ENCODE results near the gene COL7A1.

DNA sequence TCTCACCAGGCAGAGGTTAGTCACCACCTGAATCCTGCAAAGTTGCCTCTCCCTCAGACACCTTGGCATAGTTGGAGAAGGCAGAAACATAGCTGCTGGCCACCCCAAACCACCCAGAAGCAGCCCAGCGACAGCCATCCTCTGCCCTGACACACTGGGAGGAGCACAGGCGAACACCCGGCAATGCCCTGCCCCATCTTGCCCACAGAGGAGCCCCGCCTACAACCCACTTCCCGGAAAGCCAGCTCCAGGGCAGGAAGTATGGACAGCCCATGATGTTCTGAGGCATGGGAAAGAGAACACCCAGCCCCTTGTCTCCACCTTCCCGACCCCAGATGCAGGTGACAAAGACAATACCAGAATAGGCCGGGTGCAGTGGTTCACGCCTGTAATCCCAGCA, 78.6 kb downstream of the COL7A1 start:
- TF ChIP-seq SUZ12 (IDR thresholded peaks at IDR 0.05; ENCODE audit: extremely low read depth, insufficient read depth, insufficient read length) (no peak), YY1 (IDR thresholded peaks at IDR 0.05; ENCODE audit: insufficient read depth, insufficient read length) (no peak)
